Activated T-cell treated with anti-CD3 and anti-CD28 coated beads for 24 hours (primary cell): ENCODE data around the gene KIAA1328.

ENCODE experiments used
- DNase-seq: peaks from one replicate; pipeline ENCODE4 v3.0.0-alpha.2; 2020; ENCODE audit warnings: low read depth

The KIAA1328 gene

GRCh38 chr18:37277804-37278203, 448.9 kb downstream of the KIAA1328 start:
- no peak for DNase-seq
